HG03457 (cell line): ENCODE results near the gene KIAA1328.

Source experiments
- ATAC-seq: cut with Tn5 transposase; IDR thresholded peaks from one replicate; pipeline ENCODE4 v1.9.1; 2021; ENCODE audit warnings: moderate number of reproducible peaks; ENCODE audit not compliant: unreplicated experiment

The KIAA1328 gene

DNA sequence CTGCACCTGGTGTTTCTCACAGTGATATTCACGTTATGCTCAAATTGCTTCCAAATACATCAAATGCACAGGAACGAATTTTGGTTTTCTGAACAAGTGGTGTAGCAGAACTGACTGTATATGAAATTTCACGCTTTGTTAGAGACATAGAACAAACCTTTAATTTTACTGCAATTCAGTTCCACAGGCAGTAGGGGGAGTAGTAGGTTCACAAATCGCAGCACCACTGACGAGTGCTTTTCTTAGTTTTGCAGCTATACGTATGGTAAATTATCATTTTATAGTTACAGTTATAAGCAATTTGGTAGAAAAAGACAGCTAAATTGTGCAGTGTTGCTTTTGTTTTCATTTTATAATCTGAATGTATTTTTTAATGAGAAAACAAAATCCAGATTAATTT, 113.3 kb downstream of the KIAA1328 start:
- ATAC-seq, result no peak

DNA sequence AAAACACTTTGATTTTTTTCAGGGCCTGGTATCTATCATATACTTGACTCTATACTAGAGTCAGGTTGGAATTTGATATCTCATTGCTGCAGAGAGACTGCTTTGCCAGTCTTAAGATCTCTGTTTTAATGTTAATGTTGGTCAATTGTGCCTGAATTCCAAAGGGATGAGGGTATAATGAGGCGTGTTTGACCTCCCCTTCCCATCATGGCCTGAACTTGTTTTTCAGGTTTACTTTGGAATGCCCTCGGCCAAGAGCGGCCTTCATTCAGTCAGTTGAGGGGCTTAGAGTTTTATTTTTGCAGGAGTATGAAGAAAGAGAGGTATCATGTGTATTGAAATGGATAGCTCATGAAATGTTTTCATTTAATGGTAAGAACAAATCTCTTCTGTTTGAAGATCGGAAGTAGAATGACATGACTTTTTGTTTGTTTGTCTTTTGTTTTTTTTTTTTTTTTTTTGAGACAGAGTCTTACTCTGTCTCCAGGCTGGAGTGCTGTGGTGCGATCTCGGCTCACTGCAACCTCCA, 119.0 kb downstream of the KIAA1328 start:
- no peak for ATAC-seq

DNA sequence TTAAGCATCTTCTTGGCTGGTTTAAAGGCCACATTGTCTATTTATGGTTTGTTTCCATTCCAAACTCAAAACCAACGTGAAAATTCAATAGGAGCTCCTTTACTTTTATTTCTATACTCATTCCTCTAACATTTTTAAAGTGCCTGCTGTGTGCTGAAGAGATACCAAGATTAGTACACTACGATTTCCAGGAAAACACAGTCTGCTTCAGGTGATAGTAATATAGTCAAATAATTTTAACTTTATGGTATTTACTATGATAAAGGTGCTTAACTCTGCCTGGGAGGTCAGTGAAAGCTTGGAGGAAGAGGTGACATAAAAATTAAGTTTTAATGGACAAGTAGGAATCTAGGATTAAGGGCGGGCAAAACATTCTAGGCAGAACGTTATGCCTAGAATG, 121.4 kb downstream of the KIAA1328 start:
- ATAC-seq, result no peak

- ATAC-seq, result no peak
Observed at GRCh38 chr18:36950960-36951359, 122.0 kb downstream of the KIAA1328 start.

GRCh38 chr18:36953047-36953446, 124.1 kb downstream of the KIAA1328 start:
- no peak for ATAC-seq

DNA sequence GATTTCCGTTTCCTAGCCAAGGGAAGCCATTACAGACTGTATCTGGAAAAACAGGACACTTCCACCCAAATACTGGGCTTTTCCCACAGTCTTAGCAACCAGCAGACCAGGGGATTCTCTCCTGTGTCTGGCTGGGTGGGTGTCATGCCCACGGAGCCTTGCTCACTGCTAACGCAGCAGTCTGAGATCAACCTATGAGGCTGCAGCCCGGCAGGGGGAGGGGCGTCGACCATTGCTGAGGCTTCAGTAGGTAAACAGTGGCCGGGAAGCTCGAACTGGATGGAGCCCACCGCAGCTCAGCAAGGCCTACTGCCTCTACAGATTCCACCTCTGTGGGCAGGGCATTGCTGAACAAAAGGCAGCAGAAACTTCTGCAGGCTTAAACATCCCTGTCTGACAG, 131.1 kb downstream of the KIAA1328 start:
- ATAC-seq, result no peak

DNA sequence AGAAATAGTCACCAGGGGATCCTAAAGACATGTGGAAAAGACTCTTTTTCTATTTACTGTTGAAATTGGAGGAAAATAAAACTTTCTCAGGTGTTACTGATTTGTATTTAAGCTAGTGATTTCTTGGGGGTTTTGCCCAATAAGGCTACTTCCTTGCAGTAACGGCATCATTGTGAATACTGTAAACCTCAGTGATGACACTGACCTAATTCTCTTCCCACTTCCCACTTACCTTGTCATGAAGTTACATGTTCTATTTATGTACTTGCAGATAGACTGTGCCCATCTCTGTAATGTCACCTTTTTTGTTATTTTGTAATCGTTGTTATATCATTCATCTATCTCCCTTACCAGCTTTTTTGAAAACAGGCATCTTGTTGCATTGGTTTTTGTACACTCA, 134.5 kb downstream of the KIAA1328 start:
- ATAC-seq, result no peak

GRCh38 chr18:36974686-36975085, 145.8 kb downstream of the KIAA1328 start:
- ATAC-seq, result no peak

DNA sequence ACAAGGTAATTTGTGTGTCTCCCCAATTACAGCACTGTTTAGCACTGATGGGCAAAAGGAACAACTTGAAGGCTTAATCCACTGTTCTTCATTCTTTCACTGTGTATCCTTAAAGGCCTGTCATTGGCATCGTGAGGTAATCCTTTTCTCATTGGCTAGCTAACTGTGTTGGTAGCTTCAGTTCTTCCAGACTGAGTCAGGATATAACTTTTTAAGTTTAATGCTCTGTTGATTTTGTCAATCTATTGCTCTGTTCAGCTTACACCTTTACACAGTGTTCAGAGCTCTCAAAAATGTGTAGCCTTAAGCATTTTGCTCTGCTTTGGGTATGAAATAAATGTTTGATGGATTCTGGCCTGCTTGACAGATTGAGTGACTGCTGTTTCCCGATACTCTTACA, 148.2 kb downstream of the KIAA1328 start:
- ATAC-seq, result no peak

DNA sequence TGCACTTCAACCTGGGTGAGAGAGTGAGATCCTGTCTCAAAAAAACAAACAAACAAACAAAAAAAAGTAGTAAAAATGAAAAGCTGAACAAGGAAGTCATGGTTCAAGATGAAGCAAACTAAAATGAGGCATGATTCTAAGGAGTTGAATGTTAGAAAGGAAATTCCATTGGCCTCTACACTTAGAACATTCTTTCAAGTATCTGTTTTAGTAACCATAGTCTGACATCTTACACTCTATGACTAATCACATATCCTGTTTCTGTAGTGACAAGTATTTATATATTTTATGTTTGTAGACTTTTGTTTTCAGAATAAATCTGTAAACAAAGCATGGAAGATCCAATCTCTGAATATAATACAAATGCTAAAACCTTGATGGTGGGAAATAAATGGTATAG, 164.1 kb downstream of the KIAA1328 start:
- no peak for ATAC-seq

DNA sequence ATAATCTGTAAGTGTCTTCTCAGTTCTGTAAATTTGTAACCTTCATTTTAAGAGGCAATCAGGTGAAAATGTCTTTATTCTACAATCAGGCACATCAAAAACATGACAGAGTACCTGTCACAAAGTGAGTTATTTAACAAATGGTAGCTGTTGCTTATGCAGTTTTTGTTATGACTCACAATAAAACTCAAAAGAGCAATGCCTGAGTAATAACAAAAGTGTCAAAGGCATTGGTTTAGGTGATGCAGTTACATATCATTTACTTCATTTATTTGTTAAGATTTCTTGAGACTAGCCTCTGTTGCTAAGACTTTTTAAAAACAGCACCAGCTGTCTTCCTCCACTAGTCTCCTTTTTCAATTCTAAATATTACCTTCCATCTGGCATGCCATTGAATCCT, 177.8 kb downstream of the KIAA1328 start:
- ATAC-seq, result no peak

DNA sequence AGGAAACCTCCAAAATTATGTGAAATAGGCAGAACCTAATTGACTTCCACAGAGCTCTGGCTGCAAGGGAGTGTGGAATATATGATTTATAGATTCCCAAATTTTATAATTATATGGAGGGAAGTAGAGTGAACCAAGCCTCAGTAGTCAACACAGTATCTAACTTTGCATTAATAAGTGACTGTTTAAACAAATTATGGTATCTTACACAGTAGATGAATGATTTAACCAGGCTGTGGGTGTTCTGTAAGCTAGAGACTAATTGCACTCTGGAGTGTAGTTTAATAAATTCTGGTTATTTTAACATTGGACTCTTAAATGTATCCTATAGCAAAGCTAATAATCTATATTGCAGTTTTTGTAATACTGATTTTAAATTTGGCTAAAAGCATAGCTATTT, 183.5 kb downstream of the KIAA1328 start:
- ATAC-seq, result no peak

- no peak for ATAC-seq
Observed at GRCh38 chr18:37019157-37019827, 190.4 kb downstream of the KIAA1328 start.

GRCh38 chr18:37033419-37033818, 204.5 kb downstream of the KIAA1328 start:
- ATAC-seq, result no peak

DNA sequence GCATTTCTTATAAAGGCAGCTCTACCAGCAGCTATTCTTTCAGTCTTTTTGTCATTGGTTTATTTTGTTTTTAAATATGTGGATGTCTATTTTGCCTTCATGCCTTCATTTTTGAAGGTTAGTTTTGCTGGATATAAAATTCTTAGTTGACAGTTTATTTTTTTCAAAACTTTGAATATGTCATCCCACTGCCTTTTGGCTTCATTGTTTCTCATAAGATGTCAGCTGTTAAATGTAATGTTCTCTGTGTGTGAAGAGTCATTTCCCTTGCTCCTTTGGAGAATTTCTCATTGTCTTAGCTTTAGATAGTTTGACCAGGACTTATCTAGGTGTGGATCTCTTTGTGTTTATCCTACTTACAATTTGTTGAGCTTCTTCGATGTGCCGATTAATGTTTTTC, 213.5 kb downstream of the KIAA1328 start:
- no peak for ATAC-seq

- ATAC-seq, result no peak
Observed at GRCh38 chr18:37055137-37055802, 226.3 kb downstream of the KIAA1328 start.

DNA sequence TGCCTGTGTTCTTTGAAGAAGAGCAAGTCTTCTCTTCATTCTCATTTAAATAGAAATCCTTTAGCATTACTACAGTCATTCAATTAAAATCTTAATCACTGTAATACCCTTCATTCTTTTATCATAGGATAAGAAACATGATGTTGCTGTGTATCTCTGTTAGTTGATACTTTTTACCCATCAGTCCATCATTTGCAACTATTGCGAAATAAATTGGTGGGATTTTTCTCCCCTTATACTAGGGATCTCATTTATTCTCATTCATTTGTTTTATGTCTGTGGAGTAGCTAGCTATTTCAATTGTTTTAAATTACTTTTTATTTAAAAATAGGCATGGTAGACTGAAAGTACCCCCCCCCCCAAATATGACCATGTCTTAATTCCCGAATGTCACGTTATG, 235.3 kb downstream of the KIAA1328 start:
- ATAC-seq, result no peak

DNA sequence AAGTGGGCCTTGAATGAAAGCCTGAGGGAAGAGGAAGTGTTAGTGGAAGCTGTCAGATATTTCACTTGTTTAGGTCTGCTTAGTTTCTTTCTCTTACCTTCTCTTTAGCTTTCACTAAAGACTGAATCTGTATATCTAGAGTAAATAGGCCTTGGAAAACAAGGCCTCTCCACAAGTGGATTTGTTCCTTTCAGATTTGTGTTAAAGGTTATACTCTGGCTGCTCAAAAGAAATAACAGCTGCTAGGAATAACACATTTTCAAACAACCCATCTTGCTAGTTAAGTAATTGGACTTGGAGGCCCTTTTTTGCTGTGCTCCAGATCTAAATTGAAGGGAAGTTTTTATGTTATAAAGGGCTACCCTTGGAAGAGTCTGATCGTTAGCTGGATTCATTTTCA, 236.3 kb downstream of the KIAA1328 start:
- no peak for ATAC-seq

- no peak for ATAC-seq
Observed at GRCh38 chr18:37084912-37085311, 256.0 kb downstream of the KIAA1328 start.

DNA sequence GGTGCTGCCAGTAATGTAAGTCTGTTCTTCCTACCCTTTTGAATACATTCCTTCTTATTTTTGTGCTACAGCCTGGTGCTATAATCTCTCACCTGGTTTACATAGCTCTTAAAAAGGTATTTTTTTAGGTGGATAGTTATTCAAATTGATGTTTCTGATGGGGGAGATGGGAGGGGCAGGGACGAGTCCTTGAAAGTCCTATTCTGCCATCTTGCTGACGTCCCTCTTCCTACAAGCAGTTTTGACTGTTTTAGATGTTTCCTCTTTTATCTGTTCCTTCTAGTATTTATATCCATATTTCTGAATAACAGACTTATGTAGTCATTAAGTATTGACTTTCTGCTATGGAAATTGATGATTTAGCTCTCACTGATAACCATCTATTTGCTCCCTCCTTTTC, 256.4 kb downstream of the KIAA1328 start:
- ATAC-seq, result no peak

DNA sequence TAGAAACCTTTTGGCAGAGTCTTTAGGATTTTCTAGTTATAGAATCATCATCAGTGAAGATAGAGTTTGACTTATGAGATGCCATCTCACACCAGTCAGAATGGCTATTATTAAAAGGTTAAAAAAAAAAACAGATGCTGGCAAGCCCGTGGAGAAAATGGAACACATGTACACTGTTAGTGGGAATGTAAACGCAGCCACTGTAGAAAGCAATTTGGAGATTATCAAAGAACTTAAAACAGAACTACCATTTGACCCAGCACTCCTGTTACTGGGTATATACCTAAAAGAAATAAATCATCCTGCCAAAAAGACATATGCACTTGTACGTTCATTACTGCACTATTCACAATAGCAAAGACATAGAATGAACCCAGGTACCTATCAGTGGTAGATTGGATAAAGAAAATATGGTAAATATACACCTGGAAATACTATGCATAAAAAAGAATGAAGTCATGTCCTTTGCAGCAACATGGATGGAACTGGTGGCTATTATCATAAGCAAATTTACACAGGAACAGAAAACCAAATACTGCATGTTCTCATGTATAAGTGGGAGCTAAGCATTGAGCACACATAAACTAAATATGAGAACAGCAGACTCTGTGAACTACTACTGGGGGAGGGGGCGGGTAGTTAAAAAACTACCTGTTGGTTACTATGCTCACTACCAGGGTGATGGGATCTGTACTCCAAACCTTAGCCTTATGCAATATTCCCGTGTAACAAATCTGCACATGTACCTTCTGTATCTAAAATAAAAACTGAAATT, 279.0 kb downstream of the KIAA1328 start:
- ATAC-seq, result no peak

DNA sequence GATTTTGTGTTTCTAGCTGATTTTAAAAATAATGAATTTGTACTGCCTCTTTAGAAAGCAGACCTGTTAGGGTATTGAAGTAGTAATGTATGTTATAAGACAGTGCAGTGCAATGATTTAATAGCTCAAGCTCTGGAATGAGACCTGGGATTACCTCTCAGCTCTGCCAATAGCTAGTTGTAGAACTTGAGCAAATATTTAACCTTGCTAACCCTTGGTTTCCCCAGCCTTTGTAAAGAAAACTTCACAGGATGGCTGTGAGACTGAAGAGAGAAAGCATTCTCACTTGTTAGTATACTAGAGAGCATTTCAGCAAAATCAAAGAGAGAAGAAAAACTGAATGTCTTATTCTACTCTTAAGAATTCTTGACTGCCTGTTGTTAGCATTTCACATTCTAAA, 293.9 kb downstream of the KIAA1328 start:
- no peak for ATAC-seq
